Activated T-cell treated with anti-CD3 and anti-CD28 coated beads, Interleukin-2, amount 50 U/mL, for 24 hours (primary cell): ENCODE measurements around the gene EVX2.

Experiments used
- DNase-seq: peaks from one replicate; pipeline ENCODE4 v3.0.0-alpha.2; 2020
- H3K27ac Mint-ChIP-seq: 2 replicates; pipeline ENCODE4 v1.8.0; 2020; ENCODE audit warnings: mild to moderate bottlenecking, mixed read lengths
- H3K27me3 Mint-ChIP-seq: 2 replicates; pipeline ENCODE4 v1.8.0; 2020; ENCODE audit warnings: mixed read lengths
- H3K36me3 Mint-ChIP-seq: 2 replicates; pipeline ENCODE4 v1.8.0; 2020; ENCODE audit warnings: low read depth, mixed read lengths
- H3K4me1 Mint-ChIP-seq: 2 replicates; pipeline ENCODE4 v1.8.0; 2020; ENCODE audit warnings: low read depth, mixed read lengths
- H3K4me3 Mint-ChIP-seq: 2 replicates; pipeline ENCODE4 v1.8.0; 2020; ENCODE audit warnings: mild to moderate bottlenecking, moderate library complexity, mixed read lengths
- H3K9me3 Mint-ChIP-seq: 2 replicates; pipeline ENCODE4 v1.8.0; 2020; ENCODE audit warnings: mixed read lengths

Gene EVX2

GRCh38 chr2:176088048-176088936 lies 4.5 kb upstream of the EVX2 start:
- Mint-ChIP-seq H3K9me3 (peaks cover 10% of the 10 kb centered on the region), H3K4me3 (peak overlapping the region; percentile 55), H3K27me3 (peaks cover 93% of the 10 kb centered on the region), H3K4me1 (peaks cover 13% of the 10 kb centered on the region), H3K27ac (no peak overlapping the region), H3K36me3 (no peaks in the 10 kb centered on the region)
- peak; percentile 48 for DNase-seq

GRCh38 chr2:176087330-176088047 lies 3.7 kb upstream of the EVX2 start:
- no peak overlapping the region for H3K4me3 Mint-ChIP-seq
- peaks cover 10% of the 10 kb centered on the region for H3K4me1 Mint-ChIP-seq
- H3K27me3 Mint-ChIP-seq, result peaks cover 98% of the 10 kb centered on the region
- H3K27ac Mint-ChIP-seq, result no peak overlapping the region
- peaks cover 3% of the 10 kb centered on the region for H3K36me3 Mint-ChIP-seq
- DNase-seq, result no peak
- H3K9me3 Mint-ChIP-seq, result peaks cover 10% of the 10 kb centered on the region

- Mint-ChIP-seq H3K36me3 (peaks cover 3% of the 10 kb centered on the region), H3K4me3 (no peak overlapping the region), H3K4me1 (peaks cover 9% of the 10 kb centered on the region), H3K27ac (no peak overlapping the region), H3K9me3 (peaks cover 13% of the 10 kb centered on the region), H3K27me3 (peaks cover 100% of the 10 kb centered on the region)
- DNase-seq, result peak; percentile 26
Observed at GRCh38 chr2:176085861-176086771, 2.4 kb upstream of the EVX2 start.

- Mint-ChIP-seq H3K4me1 (peaks cover 14% of the 10 kb centered on the region), H3K36me3 (peaks cover 3% of the 10 kb centered on the region), H3K27me3 (peaks cover 99% of the 10 kb centered on the region), H3K4me3 (no peak overlapping the region), H3K27ac (peak overlapping the region; percentile 47), H3K9me3 (peaks cover 10% of the 10 kb centered on the region)
- peak; percentile 27 for DNase-seq
Observed at GRCh38 chr2:176085120-176085788, 1.5 kb upstream of the EVX2 start.

- DNase-seq, result peak; percentile 24
- Mint-ChIP-seq H3K9me3 (peaks cover 10% of the 10 kb centered on the region), H3K27me3 (peaks cover 94% of the 10 kb centered on the region), H3K4me1 (peaks cover 15% of the 10 kb centered on the region), H3K27ac (peak overlapping the region; percentile 47), H3K4me3 (no peak overlapping the region), H3K36me3 (peaks cover 3% of the 10 kb centered on the region)
Observed at GRCh38 chr2:176084611-176085119, 903 bp upstream of the EVX2 start.

GRCh38 chr2:176082824-176083751 lies 674 bp downstream of the EVX2 start:
- Mint-ChIP-seq H3K9me3 (peaks cover 17% of the 10 kb centered on the region), H3K27ac (peak overlapping the region; percentile 79), H3K36me3 (peaks cover 9% of the 10 kb centered on the region), H3K27me3 (peaks cover 94% of the 10 kb centered on the region), H3K4me3 (no peak overlapping the region), H3K4me1 (peaks cover 18% of the 10 kb centered on the region)
- DNase-seq, result peak; percentile 28

- H3K4me3 Mint-ChIP-seq, result no peak overlapping the region
- peaks cover 9% of the 10 kb centered on the region for H3K36me3 Mint-ChIP-seq
- no peak for DNase-seq
- peaks cover 17% of the 10 kb centered on the region for H3K9me3 Mint-ChIP-seq
- peaks cover 90% of the 10 kb centered on the region for H3K27me3 Mint-ChIP-seq
- peaks cover 18% of the 10 kb centered on the region for H3K4me1 Mint-ChIP-seq
- H3K27ac Mint-ChIP-seq, result peak overlapping the region; percentile 79
Observed at GRCh38 chr2:176082525-176082823, 1.3 kb downstream of the EVX2 start.

- Mint-ChIP-seq H3K27me3 (peaks cover 90% of the 10 kb centered on the region), H3K9me3 (peaks cover 17% of the 10 kb centered on the region), H3K4me1 (peaks cover 18% of the 10 kb centered on the region), H3K36me3 (peaks cover 9% of the 10 kb centered on the region), H3K27ac (peak overlapping the region; percentile 81), H3K4me3 (no peak overlapping the region)
- peak; percentile 39 for DNase-seq
Observed at GRCh38 chr2:176081837-176082524, 1.8 kb downstream of the EVX2 start.

GRCh38 chr2:176081376-176081836 lies 2.4 kb downstream of the EVX2 start:
- H3K27ac Mint-ChIP-seq, result peak overlapping the region; percentile 81

GRCh38 chr2:176080540-176081375 lies 3.0 kb downstream of the EVX2 start:
- peak; percentile 30 for DNase-seq
- Mint-ChIP-seq H3K27me3 (peaks cover 89% of the 10 kb centered on the region), H3K36me3 (peaks cover 9% of the 10 kb centered on the region), H3K27ac (peak overlapping the region; percentile 81), H3K9me3 (peaks cover 21% of the 10 kb centered on the region), H3K4me1 (peaks cover 18% of the 10 kb centered on the region), H3K4me3 (peak overlapping the region; percentile 27)

More at GRCh38 chr2:176081376-176081836, 2.4 kb downstream of the EVX2 start:
- Mint-ChIP-seq H3K9me3 (peaks cover 19% of the 10 kb centered on the region), H3K4me3 (peak overlapping the region; percentile 27), H3K36me3 (peaks cover 9% of the 10 kb centered on the region), H3K4me1 (peaks cover 18% of the 10 kb centered on the region), H3K27me3 (peaks cover 89% of the 10 kb centered on the region)
- DNase-seq, result no peak

GRCh38 chr2:176079831-176080539 lies 3.8 kb downstream of the EVX2 start:
- H3K36me3 Mint-ChIP-seq, result peaks cover 9% of the 10 kb centered on the region
- peaks cover 89% of the 10 kb centered on the region for H3K27me3 Mint-ChIP-seq
- peak overlapping the region; percentile 43 for H3K4me3 Mint-ChIP-seq
- no peak for DNase-seq
- H3K9me3 Mint-ChIP-seq, result peaks cover 24% of the 10 kb centered on the region
- H3K27ac Mint-ChIP-seq, result peak overlapping the region; percentile 80
- peaks cover 18% of the 10 kb centered on the region for H3K4me1 Mint-ChIP-seq
